ENCODE results near the gene MED26. TPM values are rescaled to one million over a fixed set of nuclear protein-coding genes. Genes with fewer than 3 reads are reported as not detected.

The MED26 gene
- total RNA-seq, 1 donor from 2014 or later: 13.3 TPM

GRCh38 chr19:16573925-16574324 is 54.1 kb downstream of the MED26 start:
- H3K27me3 Mint-ChIP-seq (ENCODE audit: unreplicated experiment): peaks cover 15% of the 10 kb centered on the region
- peaks cover 15% of the 10 kb centered on the region for H3K4me1 Mint-ChIP-seq (ENCODE audit: unreplicated experiment)
- H3K27ac Mint-ChIP-seq (ENCODE audit: unreplicated experiment): no peak overlapping the region
- no peak for DNase-seq (ENCODE audit: low spot score)
- no peaks in the 10 kb centered on the region for H3K9me3 Mint-ChIP-seq (ENCODE audit: unreplicated experiment)
- peaks cover 13% of the 10 kb centered on the region for H3K36me3 Mint-ChIP-seq (ENCODE audit: low read depth, unreplicated experiment)
- no peak for TF ChIP-seq CTCF (IDR thresholded peaks at IDR 0.05; ENCODE audit: unreplicated experiment)
- H3K4me3 Mint-ChIP-seq (ENCODE audit: unreplicated experiment): peak overlapping the region; percentile 37

GRCh38 chr19:16573296-16573695 is 54.7 kb downstream of the MED26 start:
- peaks cover 15% of the 10 kb centered on the region for H3K4me1 Mint-ChIP-seq (ENCODE audit: unreplicated experiment)
- DNase-seq (ENCODE audit: low spot score): no peak
- no peaks in the 10 kb centered on the region for H3K9me3 Mint-ChIP-seq (ENCODE audit: unreplicated experiment)
- TF ChIP-seq CTCF (IDR thresholded peaks at IDR 0.05; ENCODE audit: unreplicated experiment): no peak
- H3K27me3 Mint-ChIP-seq (ENCODE audit: unreplicated experiment): peaks cover 19% of the 10 kb centered on the region
- peak overlapping the region; percentile 97 for H3K27ac Mint-ChIP-seq (ENCODE audit: unreplicated experiment)
- peaks cover 10% of the 10 kb centered on the region for H3K36me3 Mint-ChIP-seq (ENCODE audit: low read depth, unreplicated experiment)
- peak overlapping the region; percentile 99 for H3K4me3 Mint-ChIP-seq (ENCODE audit: unreplicated experiment)

GRCh38 chr19:16572332-16573211 is 55.4 kb downstream of the MED26 start, which contains the start of gene SLC35E1:
SLC35E1 (minus strand) TSS chr19:16572415; CDS start chr19:16572364, 51 bp downstream.
- Mint-ChIP-seq H3K27ac (ENCODE audit: unreplicated experiment) (peak within 1 kb of the TSS; percentile 97), H3K4me3 (ENCODE audit: unreplicated experiment) (peak within 1 kb of the TSS; percentile 99), H3K9me3 (ENCODE audit: unreplicated experiment) (no peaks in the 10 kb centered on the region), H3K27me3 (ENCODE audit: unreplicated experiment) (peaks cover 21% of the 10 kb centered on the region), H3K4me1 (ENCODE audit: unreplicated experiment) (peaks cover 15% of the 10 kb centered on the region), H3K36me3 (ENCODE audit: low read depth, unreplicated experiment) (peaks cover 14% of the 10 kb centered on the region)
- peak; percentile 90 for DNase-seq (ENCODE audit: low spot score)
- no peak for TF ChIP-seq CTCF (IDR thresholded peaks at IDR 0.05; ENCODE audit: unreplicated experiment)

- H3K4me1 Mint-ChIP-seq (ENCODE audit: unreplicated experiment): peaks cover 15% of the 10 kb centered on the region
- H3K9me3 Mint-ChIP-seq (ENCODE audit: unreplicated experiment): no peaks in the 10 kb centered on the region
- no peak overlapping the region for H3K27ac Mint-ChIP-seq (ENCODE audit: unreplicated experiment)
- no peak for TF ChIP-seq CTCF (IDR thresholded peaks at IDR 0.05; ENCODE audit: unreplicated experiment)
- H3K4me3 Mint-ChIP-seq (ENCODE audit: unreplicated experiment): peak overlapping the region; percentile 88
- peaks cover 16% of the 10 kb centered on the region for H3K36me3 Mint-ChIP-seq (ENCODE audit: low read depth, unreplicated experiment)
- H3K27me3 Mint-ChIP-seq (ENCODE audit: unreplicated experiment): peaks cover 21% of the 10 kb centered on the region
- peak; percentile 24 for DNase-seq (ENCODE audit: low spot score)
Observed at GRCh38 chr19:16571822-16572331, 56.1 kb downstream of the MED26 start.

- H3K27me3 Mint-ChIP-seq (ENCODE audit: unreplicated experiment): peaks cover 21% of the 10 kb centered on the region
- H3K9me3 Mint-ChIP-seq (ENCODE audit: unreplicated experiment): no peaks in the 10 kb centered on the region
- DNase-seq (ENCODE audit: low spot score): no peak
- H3K4me1 Mint-ChIP-seq (ENCODE audit: unreplicated experiment): peaks cover 16% of the 10 kb centered on the region
- H3K36me3 Mint-ChIP-seq (ENCODE audit: low read depth, unreplicated experiment): peaks cover 19% of the 10 kb centered on the region
- peak overlapping the region; percentile 88 for H3K4me3 Mint-ChIP-seq (ENCODE audit: unreplicated experiment)
- TF ChIP-seq CTCF (IDR thresholded peaks at IDR 0.05; ENCODE audit: unreplicated experiment): no peak
- H3K27ac Mint-ChIP-seq (ENCODE audit: unreplicated experiment): peak overlapping the region; percentile 48
Observed at GRCh38 chr19:16571283-16571682, 56.7 kb downstream of the MED26 start.

Data from endothelial cell (in vitro differentiated cells).